ENCODE results near the gene RNF7. TPM values are rescaled to one million over a fixed set of nuclear protein-coding genes. Genes with fewer than 3 reads are reported as not detected.

The RNF7 gene
- total RNA-seq, 4 donors from 2014 or later: 23.7 to 122 (median 58.5) TPM

GRCh38 chr3:141792495-141792894 is 54.4 kb downstream of the RNF7 start:
- H3K4me3 ChIP-seq: no peak overlapping the region
- no peak for DNase-seq
- no peaks in the 10 kb centered on the region for H3K9me3 ChIP-seq
- intact Hi-C loops (cut with DNase I; ENCODE audit: low total_unique reads): no loop called here
- H3K27me3 ChIP-seq: no peaks in the 10 kb centered on the region
- no peaks in the 10 kb centered on the region for H3K36me3 ChIP-seq
- WGBS, 2 donors (ENCODE audit: low coverage in 1 of 2): 100% methylated on average over 1 of the region's 1 CpG; no CpG with 5 or more reads in 1 of the 2 donors
- TF ChIP-seq POLR2A (IDR thresholded peaks at IDR 0.05) (no peak), CTCF (IDR thresholded peaks at IDR 0.05) (no peak), POLR2AphosphoS5 (IDR thresholded peaks at IDR 0.05) (no peak), EP300 (IDR thresholded peaks at IDR 0.05; ENCODE audit: low read depth) (no peak)
- H3K4me1 ChIP-seq: peaks cover under 1 to 16% (median 11%) of the 10 kb centered on the region in 4 donors
- no peak overlapping the region for H3K27ac ChIP-seq
- in situ Hi-C loops (cut with MboI; ENCODE audit: low pct_ligation_motif_present in 1 of 4, low pct_unique_long_range_greater_than_20kb in 1 of 4, low sequenced_read_pairs in 3 of 4): no loop called here

GRCh38 chr3:141793476-141794260 is 55.6 kb downstream of the RNF7 start:
- in situ Hi-C loops (cut with MboI; ENCODE audit: low pct_ligation_motif_present in 1 of 4, low pct_unique_long_range_greater_than_20kb in 1 of 4, low sequenced_read_pairs in 3 of 4): no loop called here
- no peaks in the 10 kb centered on the region for H3K27me3 ChIP-seq
- no peak overlapping the region for H3K27ac ChIP-seq
- H3K4me1 ChIP-seq: peaks cover 12 to 27% (median 20%) of the 10 kb centered on the region in 4 donors
- TF ChIP-seq EP300 (IDR thresholded peaks at IDR 0.05; ENCODE audit: low read depth) (no peak), POLR2A (IDR thresholded peaks at IDR 0.05) (no peak), POLR2AphosphoS5 (IDR thresholded peaks at IDR 0.05) (no peak), CTCF (IDR thresholded peaks at IDR 0.05) (no peak)
- no peak overlapping the region for H3K4me3 ChIP-seq
- intact Hi-C loops (cut with DNase I; ENCODE audit: low total_unique reads): no loop called here
- H3K36me3 ChIP-seq: no peaks in the 10 kb centered on the region
- WGBS, 2 donors (ENCODE audit: low coverage in 1 of 2): 91 to 100% methylated on average over 1 to 8 of the region's 8 CpGs
- no peaks in the 10 kb centered on the region for H3K9me3 ChIP-seq
- DNase-seq: no peak

- in situ Hi-C loops (cut with MboI; ENCODE audit: low pct_ligation_motif_present in 1 of 4, low pct_unique_long_range_greater_than_20kb in 1 of 4, low sequenced_read_pairs in 3 of 4): no loop called here
- no peak for TF ChIP-seq POLR2AphosphoS5 (IDR thresholded peaks at IDR 0.05)
- no peak for TF ChIP-seq CTCF (IDR thresholded peaks at IDR 0.05)
- TF ChIP-seq EP300 (IDR thresholded peaks at IDR 0.05; ENCODE audit: low read depth): no peak
- TF ChIP-seq POLR2A (IDR thresholded peaks at IDR 0.05): no peak
- H3K27ac ChIP-seq: no peak overlapping the region
- WGBS, 2 donors (ENCODE audit: low coverage in 1 of 2): 82 to 96% methylated on average over 2 to 4 of the region's 4 CpGs
- DNase-seq: no peak
- intact Hi-C loops (cut with DNase I; ENCODE audit: low total_unique reads): no loop called here
- H3K36me3 ChIP-seq: no peaks in the 10 kb centered on the region
- no peak overlapping the region for H3K4me3 ChIP-seq
- no peaks in the 10 kb centered on the region for H3K27me3 ChIP-seq
- peaks cover 15 to 29% (median 22%) of the 10 kb centered on the region in 4 donors for H3K4me1 ChIP-seq
- H3K9me3 ChIP-seq: no peaks in the 10 kb centered on the region
Observed at GRCh38 chr3:141795276-141795675, 57.2 kb downstream of the RNF7 start.

GRCh38 chr3:141795741-141796080 is 57.6 kb downstream of the RNF7 start:
- peak overlapping the region in 3 of 4 donors; percentile 81 to 88 (median 87) for H3K27ac ChIP-seq
- in situ Hi-C loops (cut with MboI; ENCODE audit: low pct_ligation_motif_present in 1 of 4, low pct_unique_long_range_greater_than_20kb in 1 of 4, low sequenced_read_pairs in 3 of 4): no loop called here
- peaks cover 15 to 29% (median 22%) of the 10 kb centered on the region in 4 donors for H3K4me1 ChIP-seq
- WGBS, 2 donors (ENCODE audit: low coverage in 1 of 2): 82 to 83% methylated on average over 1 to 5 of the region's 5 CpGs
- TF ChIP-seq EP300 (IDR thresholded peaks at IDR 0.05; ENCODE audit: low read depth) (no peak), POLR2A (IDR thresholded peaks at IDR 0.05) (no peak), CTCF (IDR thresholded peaks at IDR 0.05) (no peak), POLR2AphosphoS5 (IDR thresholded peaks at IDR 0.05) (no peak)
- no peaks in the 10 kb centered on the region for H3K36me3 ChIP-seq
- no peak overlapping the region for H3K4me3 ChIP-seq
- no peaks in the 10 kb centered on the region for H3K27me3 ChIP-seq
- H3K9me3 ChIP-seq: no peaks in the 10 kb centered on the region
- DNase-seq: no peak
- intact Hi-C loops (cut with DNase I; ENCODE audit: low total_unique reads): no loop called here

Data from transverse colon (tissue), 4 donors.